HG02973 (cell line): Measurements from ENCODE around the gene ATG13.
"Not testable (repeated sequence)": the region's sequence is repeated elsewhere in the genome, so short reads cannot be mapped to it uniquely, and the experiment has no call there.

Experiments
- ATAC-seq: cut with Tn5 transposase; IDR thresholded peaks from one replicate; pipeline ENCODE4 v1.9.1; 2021; ENCODE audit warnings: moderate library complexity; ENCODE audit not compliant: unreplicated experiment

The ATG13 gene

GRCh38 chr11:46642627-46643335 is 25.4 kb downstream of the ATG13 start:
- no peak for ATAC-seq

GRCh38 chr11:46643531-46643930 is 26.2 kb downstream of the ATG13 start:
- ATAC-seq: no peak

- ATAC-seq: no peak
Observed at GRCh38 chr11:46643986-46644385, 26.6 kb downstream of the ATG13 start.

- ATAC-seq: no peak
Observed at GRCh38 chr11:46649180-46649738, 31.9 kb downstream of the ATG13 start.

- no peak for ATAC-seq
Observed at GRCh38 chr11:46655631-46656030, 38.3 kb downstream of the ATG13 start.

GRCh38 chr11:46657186-46657585 is 39.8 kb downstream of the ATG13 start:
- no peak for ATAC-seq

GRCh38 chr11:46658259-46658658 is 40.9 kb downstream of the ATG13 start:
- no peak for ATAC-seq

GRCh38 chr11:46659908-46660307 is 42.6 kb downstream of the ATG13 start:
- no peak for ATAC-seq

- no peak for ATAC-seq
Observed at GRCh38 chr11:46661836-46662235, 44.5 kb downstream of the ATG13 start.

- ATAC-seq: no peak
Observed at GRCh38 chr11:46662366-46662765, 45.0 kb downstream of the ATG13 start.

- ATAC-seq: no peak
Observed at GRCh38 chr11:46663277-46663940, 46.1 kb downstream of the ATG13 start.

- no peak for ATAC-seq
Observed at GRCh38 chr11:46664612-46665011, 47.3 kb downstream of the ATG13 start.

- ATAC-seq: no peak
Observed at GRCh38 chr11:46665356-46665755, 48.0 kb downstream of the ATG13 start.

GRCh38 chr11:46666516-46666915 is 49.2 kb downstream of the ATG13 start:
- ATAC-seq: no peak

GRCh38 chr11:46667043-46667481 is 49.7 kb downstream of the ATG13 start:
- ATAC-seq: no peak

- ATAC-seq: no peak
Observed at GRCh38 chr11:46668480-46669085, 51.2 kb downstream of the ATG13 start.

- ATAC-seq: no peak
Observed at GRCh38 chr11:46669711-46670139, 52.4 kb downstream of the ATG13 start.

- ATAC-seq: not testable (repeated sequence)
Observed at GRCh38 chr11:46670521-46670920, 53.2 kb downstream of the ATG13 start.

GRCh38 chr11:46671958-46672315 is 54.6 kb downstream of the ATG13 start:
- no peak for ATAC-seq

- ATAC-seq: no peak
Observed at GRCh38 chr11:46672381-46672839, 55.1 kb downstream of the ATG13 start.

- no peak for ATAC-seq
Observed at GRCh38 chr11:46673713-46674462, 56.5 kb downstream of the ATG13 start.
